ENCODE data around the gene NR2F1-AS1.
"Not testable (repeated sequence)": the region's sequence is repeated elsewhere in the genome, so short reads cannot be mapped to it uniquely, and the experiment has no call there.

Gene NR2F1-AS1

GRCh38 chr5:93519740-93520139, 61.3 kb downstream of the NR2F1-AS1 start:
- H3K27me3 ChIP-seq: no peaks in the 10 kb centered on the region
- H3K4me2 ChIP-seq: no peak overlapping the region
- no peak for TF ChIP-seq Cebpa-rat (IDR thresholded peaks at IDR 0.05)
- H3K9ac ChIP-seq: no peak overlapping the region
- H3K36me3 ChIP-seq: no peaks in the 10 kb centered on the region
- H3K9me3 ChIP-seq (replicated peaks in 1 of 11): peaks cover 10 to 33% (median 19%) of the 10 kb centered on the region in 11 experiments; a peak in 21 of 22 replicates
- H4K20me1 ChIP-seq: no peaks in the 10 kb centered on the region
- H3K27ac ChIP-seq: no peak overlapping the region
- H3K4me1 ChIP-seq: no peaks in the 10 kb centered on the region
- no peak overlapping the region for H3K4me3 ChIP-seq

- no peak for TF ChIP-seq Cebpa-rat (IDR thresholded peaks at IDR 0.05)
- H3K27me3 ChIP-seq: no peaks in the 10 kb centered on the region
- H3K4me3 ChIP-seq: no peak overlapping the region
- no peak overlapping the region for H3K27ac ChIP-seq
- no peak overlapping the region for H3K4me2 ChIP-seq
- no peaks in the 10 kb centered on the region for H3K4me1 ChIP-seq
- H3K36me3 ChIP-seq: no peaks in the 10 kb centered on the region
- H3K9ac ChIP-seq: no peak overlapping the region
- H4K20me1 ChIP-seq: no peaks in the 10 kb centered on the region
- peaks cover 9 to 20% (median 14%) of the 10 kb centered on the region in 11 experiments; a peak in 21 of 22 replicates for H3K9me3 ChIP-seq (replicated peaks in 1 of 11)
Measured at GRCh38 chr5:93517828-93518227, 63.2 kb downstream of the NR2F1-AS1 start.

GRCh38 chr5:93513298-93513697, 67.7 kb downstream of the NR2F1-AS1 start:
- Histone ChIP-seq H3K9me3 (replicated peaks in 1 of 11) (no peaks in the 10 kb centered on the region), H3K4me3 (no peak overlapping the region), H3K4me2 (no peak overlapping the region), H3K27ac (no peak overlapping the region), H3K9ac (no peak overlapping the region), H3K27me3 (no peaks in the 10 kb centered on the region), H3K4me1 (no peaks in the 10 kb centered on the region), H3K36me3 (no peaks in the 10 kb centered on the region), H4K20me1 (no peaks in the 10 kb centered on the region)
- TF ChIP-seq Cebpa-rat (IDR thresholded peaks at IDR 0.05): no peak

GRCh38 chr5:93512799-93513198, 68.2 kb downstream of the NR2F1-AS1 start:
- Histone ChIP-seq H3K9me3 (replicated peaks in 1 of 11) (no peaks in the 10 kb centered on the region), H3K27ac (no peak overlapping the region)

GRCh38 chr5:93511445-93511844, 69.6 kb downstream of the NR2F1-AS1 start:
- no peak overlapping the region for H3K27ac ChIP-seq
- H3K36me3 ChIP-seq: no peaks in the 10 kb centered on the region
- no peaks in the 10 kb centered on the region for H3K27me3 ChIP-seq
- no peak for TF ChIP-seq Cebpa-rat (IDR thresholded peaks at IDR 0.05)
- H3K4me3 ChIP-seq: no peak overlapping the region
- no peaks in the 10 kb centered on the region for H4K20me1 ChIP-seq
- H3K4me2 ChIP-seq: no peak overlapping the region
- H3K4me1 ChIP-seq: no peaks in the 10 kb centered on the region
- H3K9me3 ChIP-seq (replicated peaks in 1 of 11): 0 out of 22 replicates have a peak, but pooled peaks cover 0 to 2% (median 0%) of the 10 kb centered on the region in 11 experiments
- H3K9ac ChIP-seq: no peak overlapping the region

More at GRCh38 chr5:93512799-93513198, 68.2 kb downstream of the NR2F1-AS1 start:
- no peaks in the 10 kb centered on the region for H3K4me1 ChIP-seq
- H3K9ac ChIP-seq: no peak overlapping the region
- no peaks in the 10 kb centered on the region for H4K20me1 ChIP-seq
- H3K27me3 ChIP-seq: no peaks in the 10 kb centered on the region
- no peak overlapping the region for H3K4me3 ChIP-seq
- no peak for TF ChIP-seq Cebpa-rat (IDR thresholded peaks at IDR 0.05)
- no peak overlapping the region for H3K4me2 ChIP-seq
- H3K36me3 ChIP-seq: no peaks in the 10 kb centered on the region

GRCh38 chr5:93510626-93511380, 70.2 kb downstream of the NR2F1-AS1 start:
- Histone ChIP-seq H3K36me3 (no peaks in the 10 kb centered on the region), H3K4me3 (no peak overlapping the region), H3K4me2 (no peak overlapping the region), H3K4me1 (no peaks in the 10 kb centered on the region), H3K27ac (no peak overlapping the region), H4K20me1 (no peaks in the 10 kb centered on the region), H3K9ac (no peak overlapping the region), H3K9me3 (replicated peaks in 1 of 11) (peaks cover 0 to 8% (median 0%) of the 10 kb centered on the region in 11 experiments; a peak in 2 of 22 replicates), H3K27me3 (no peaks in the 10 kb centered on the region)
- TF ChIP-seq Cebpa-rat (IDR thresholded peaks at IDR 0.05): no peak

- not testable (repeated sequence) for H4K20me1 ChIP-seq; H3K4me3 ChIP-seq; H3K27ac ChIP-seq; H3K9me3 ChIP-seq (replicated peaks in 1 of 11); H3K9ac ChIP-seq; H3K36me3 ChIP-seq; H3K4me1 ChIP-seq; H3K27me3 ChIP-seq; H3K4me2 ChIP-seq
Measured at GRCh38 chr5:93505553-93505952, 75.5 kb downstream of the NR2F1-AS1 start.

GRCh38 chr5:93503598-93504067, 77.4 kb downstream of the NR2F1-AS1 start:
- peaks cover 0 to 8% (median 0%) of the 10 kb centered on the region in 11 experiments; a peak in 3 of 22 replicates for H3K9me3 ChIP-seq (replicated peaks in 1 of 11)
- no peak for TF ChIP-seq Cebpa-rat (IDR thresholded peaks at IDR 0.05)
- no peaks in the 10 kb centered on the region for H4K20me1 ChIP-seq
- H3K36me3 ChIP-seq: no peaks in the 10 kb centered on the region
- no peak overlapping the region for H3K9ac ChIP-seq
- H3K27me3 ChIP-seq: no peaks in the 10 kb centered on the region
- H3K4me3 ChIP-seq: no peak overlapping the region
- H3K4me2 ChIP-seq: no peak overlapping the region
- H3K4me1 ChIP-seq: no peaks in the 10 kb centered on the region
- H3K27ac ChIP-seq: no peak overlapping the region

- no peak overlapping the region for H3K4me2 ChIP-seq
- H3K9ac ChIP-seq: no peak overlapping the region
- no peak for TF ChIP-seq Cebpa-rat (IDR thresholded peaks at IDR 0.05)
- no peaks in the 10 kb centered on the region for H3K4me1 ChIP-seq
- no peaks in the 10 kb centered on the region for H3K9me3 ChIP-seq (replicated peaks in 1 of 11)
- H3K36me3 ChIP-seq: no peaks in the 10 kb centered on the region
- no peak overlapping the region for H3K27ac ChIP-seq
- no peak overlapping the region for H3K4me3 ChIP-seq
- H3K27me3 ChIP-seq: no peaks in the 10 kb centered on the region
- H4K20me1 ChIP-seq: no peaks in the 10 kb centered on the region
Measured at GRCh38 chr5:93497096-93497495, 83.9 kb downstream of the NR2F1-AS1 start.

- H3K4me2 ChIP-seq: no peak overlapping the region
- H3K9ac ChIP-seq: no peak overlapping the region
- H3K9me3 ChIP-seq (replicated peaks in 1 of 11): peaks cover 0 to 13% (median 3%) of the 10 kb centered on the region in 11 experiments; a peak in 5 of 22 replicates
- no peak overlapping the region for H3K27ac ChIP-seq
- no peak for TF ChIP-seq Cebpa-rat (IDR thresholded peaks at IDR 0.05)
- H3K36me3 ChIP-seq: no peaks in the 10 kb centered on the region
- H3K27me3 ChIP-seq: no peaks in the 10 kb centered on the region
- no peaks in the 10 kb centered on the region for H3K4me1 ChIP-seq
- no peaks in the 10 kb centered on the region for H4K20me1 ChIP-seq
- H3K4me3 ChIP-seq: no peak overlapping the region
Measured at GRCh38 chr5:93479982-93480509, 101.0 kb downstream of the NR2F1-AS1 start.
